Osteoblast (primary cell): ENCODE data around the gene GINS1. TPM values are rescaled to one million over a fixed set of nuclear protein-coding genes. Genes with fewer than 3 reads are reported as not detected.

Experiments used
- DNase-seq: peaks from one replicate; pipeline ENCODE4 v3.0.0; 2011; ENCODE audit warnings: low spot score, mixed read lengths; ENCODE audit not compliant: insufficient read length; ENCODE audit errors: missing footprints
- H2AFZ ChIP-seq: 2 replicates; pipeline ENCODE4 v1.6.0; 2011; ENCODE audit warnings: mild to moderate bottlenecking, low read length
- H3K27ac ChIP-seq: 2 replicates; pipeline ENCODE4 v1.5.1; 2011; ENCODE audit warnings: mild to moderate bottlenecking, low read depth, low read length, moderate library complexity
- H3K27me3 ChIP-seq: 2 replicates; pipeline ENCODE4 v1.6.0; 2012; ENCODE audit warnings: mild to moderate bottlenecking, control low read depth, inconsistent platforms, low read length, moderate library complexity; ENCODE audit not compliant: insufficient read depth
- H3K36me3 ChIP-seq: 2 replicates; pipeline ENCODE4 v1.5.1; 2011; ENCODE audit warnings: mild to moderate bottlenecking, low read length, control low read depth, moderate library complexity; ENCODE audit not compliant: insufficient read depth
- H3K4me1 ChIP-seq: 2 replicates; pipeline ENCODE4 v1.5.1; 2011; ENCODE audit warnings: mild to moderate bottlenecking, low read length, control low read depth, moderate library complexity; ENCODE audit not compliant: insufficient read depth
- H3K4me2 ChIP-seq: 2 replicates; pipeline ENCODE4 v1.6.0; 2011; ENCODE audit warnings: mild to moderate bottlenecking, low read length; ENCODE audit not compliant: insufficient read depth
- H3K4me3 ChIP-seq: fragments of 200-600 bp; sonication (generic); 3 replicates; pipeline ENCODE4 v1.5.1; 2012; ENCODE audit warnings: mild to moderate bottlenecking, low read length, inconsistent platforms; ENCODE audit not compliant: insufficient read depth
- H3K79me2 ChIP-seq: 2 replicates; pipeline ENCODE4 v1.6.0; 2012; ENCODE audit warnings: mild to moderate bottlenecking, low read length, control low read depth, inconsistent platforms; ENCODE audit not compliant: insufficient read depth
- H3K9me3 ChIP-seq: 2 replicates; pipeline ENCODE4 v1.5.1; 2011; ENCODE audit warnings: low read depth, low read length, control low read depth
- H4K20me1 ChIP-seq: 2 replicates; pipeline ENCODE4 v1.6.0; 2012; ENCODE audit warnings: mild to moderate bottlenecking, low read length, control low read depth; ENCODE audit not compliant: insufficient read depth
- total RNA-seq: library from RNA; depleted of rRNA; stranded (reverse); fragments of >200 nt; gene quantifications from 2 replicates; pipeline ENCODE4 v1.2.3, GENCODE V29; 2012
- TF ChIP-seq, protein P1 (sequence below): IDR thresholded peaks from 2 replicates; pipeline ENCODE4 v1.5.1; 2011; ENCODE audit warnings: mild to moderate bottlenecking, low read depth, low read length, moderate library complexity; ENCODE audit errors: extremely low read depth

Gene GINS1
- total RNA-seq, result 2.2 and 2.4 TPM in 2 replicates

DNA sequence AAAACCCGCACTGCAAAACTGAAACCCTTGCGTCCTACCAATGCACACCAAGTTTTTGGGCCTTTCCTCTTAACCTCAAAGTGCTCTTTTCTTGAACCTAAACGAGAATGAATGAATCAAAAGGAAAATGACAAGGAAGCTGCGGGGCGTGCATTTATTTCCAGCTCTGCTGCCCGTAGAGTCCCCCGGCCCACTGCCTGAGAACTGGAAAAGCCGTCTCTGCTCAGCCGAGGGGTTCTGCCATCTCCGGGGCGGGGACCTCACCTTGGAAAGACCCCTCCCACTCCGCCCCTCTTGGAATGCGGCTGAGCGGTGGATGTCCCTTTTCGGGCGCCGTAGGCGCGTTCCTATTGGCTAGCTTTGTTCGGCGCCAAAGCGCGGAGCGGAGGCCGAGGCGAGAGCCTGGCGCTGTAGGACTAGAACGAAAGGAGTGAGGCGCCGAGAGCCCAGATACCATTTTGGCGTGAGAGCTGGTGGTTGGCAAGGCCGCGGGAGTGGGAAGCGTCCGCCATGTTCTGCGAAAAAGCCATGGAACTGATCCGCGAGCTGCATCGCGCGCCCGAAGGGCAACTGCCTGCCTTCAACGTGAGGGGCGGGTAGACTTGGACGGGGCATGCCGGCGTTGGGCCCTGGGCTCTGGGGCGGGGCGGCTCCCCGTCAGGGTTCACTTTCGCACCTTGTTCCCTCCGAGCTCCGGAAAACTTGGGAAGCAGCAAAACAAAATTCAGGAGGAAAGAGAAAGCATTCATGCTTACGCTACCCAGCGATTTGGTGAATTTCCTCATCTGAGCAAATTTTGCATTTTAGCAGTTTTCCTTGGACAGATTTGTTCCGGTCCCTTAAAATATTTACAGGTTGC lies at the start of gene GINS1:
GINS1 (plus strand) TSS at position 363 of the 859 bp plus-strand sequence; CDS start at position 511, 148 bp downstream.
- Histone ChIP-seq H3K4me2 (peak within 1 kb of the TSS; percentile 90), H3K27me3 (no peaks in the 10 kb centered on the region), H2AFZ (peak within 1 kb of the TSS; percentile 99), H3K27ac (peak within 1 kb of the TSS; percentile 80), H3K9me3 (peaks cover 1% of the 10 kb centered on the region), H3K36me3 (no peaks in the 10 kb centered on the region), H3K4me1 (peaks cover 17% of the 10 kb centered on the region), H3K4me3 (peak within 1 kb of the TSS; percentile 91), H4K20me1 (no peaks in the 10 kb centered on the region), H3K79me2 (peaks cover 37% of the 10 kb centered on the region)
- peak; percentile 94 for DNase-seq
- TF ChIP-seq, protein P1, sequence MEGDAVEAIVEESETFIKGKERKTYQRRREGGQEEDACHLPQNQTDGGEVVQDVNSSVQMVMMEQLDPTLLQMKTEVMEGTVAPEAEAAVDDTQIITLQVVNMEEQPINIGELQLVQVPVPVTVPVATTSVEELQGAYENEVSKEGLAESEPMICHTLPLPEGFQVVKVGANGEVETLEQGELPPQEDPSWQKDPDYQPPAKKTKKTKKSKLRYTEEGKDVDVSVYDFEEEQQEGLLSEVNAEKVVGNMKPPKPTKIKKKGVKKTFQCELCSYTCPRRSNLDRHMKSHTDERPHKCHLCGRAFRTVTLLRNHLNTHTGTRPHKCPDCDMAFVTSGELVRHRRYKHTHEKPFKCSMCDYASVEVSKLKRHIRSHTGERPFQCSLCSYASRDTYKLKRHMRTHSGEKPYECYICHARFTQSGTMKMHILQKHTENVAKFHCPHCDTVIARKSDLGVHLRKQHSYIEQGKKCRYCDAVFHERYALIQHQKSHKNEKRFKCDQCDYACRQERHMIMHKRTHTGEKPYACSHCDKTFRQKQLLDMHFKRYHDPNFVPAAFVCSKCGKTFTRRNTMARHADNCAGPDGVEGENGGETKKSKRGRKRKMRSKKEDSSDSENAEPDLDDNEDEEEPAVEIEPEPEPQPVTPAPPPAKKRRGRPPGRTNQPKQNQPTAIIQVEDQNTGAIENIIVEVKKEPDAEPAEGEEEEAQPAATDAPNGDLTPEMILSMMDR, result no peak

DNA sequence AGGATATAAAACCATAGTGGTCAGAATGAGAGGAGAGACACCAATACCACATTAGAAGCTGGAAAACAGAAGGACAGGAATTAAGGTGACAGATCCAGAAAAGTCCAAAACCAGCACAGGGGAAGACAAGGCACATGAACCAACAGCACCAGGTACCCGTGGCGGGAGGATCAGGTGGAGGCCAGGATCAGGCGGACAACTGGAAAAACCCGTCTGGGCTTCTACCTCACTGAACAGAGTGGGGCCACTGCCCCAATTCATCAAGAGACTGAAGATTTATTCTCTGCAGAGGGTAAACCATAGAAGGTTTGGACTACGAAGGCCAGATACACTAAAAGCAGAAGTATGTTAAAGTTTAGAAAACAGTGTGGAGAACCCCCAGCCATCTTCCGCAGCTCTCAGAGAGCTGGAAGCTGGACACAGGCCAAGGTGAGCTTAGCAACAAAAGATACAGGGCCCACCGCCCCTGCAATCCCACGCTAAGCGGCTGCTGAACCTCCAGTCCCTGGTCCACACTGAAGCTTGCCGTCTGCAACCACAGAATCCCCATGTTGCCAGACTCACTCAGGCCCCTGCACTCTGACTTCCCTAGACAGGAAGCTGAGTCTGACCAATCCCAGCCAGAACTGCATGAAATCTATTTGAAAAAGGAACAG lies 46.7 kb upstream of the GINS1 start:
- Histone ChIP-seq H4K20me1 (peaks cover 3% of the 10 kb centered on the region), H3K4me2 (peak overlapping the region; percentile 15), H3K4me3 (no peak overlapping the region), H2AFZ (peak overlapping the region; percentile 1), H3K9me3 (no peaks in the 10 kb centered on the region), H3K27me3 (no peaks in the 10 kb centered on the region), H3K79me2 (peaks cover 75% of the 10 kb centered on the region), H3K36me3 (no peaks in the 10 kb centered on the region), H3K27ac (peak overlapping the region; percentile 40), H3K4me1 (peaks cover 5% of the 10 kb centered on the region)
- TF ChIP-seq, protein P1, result no peak
- DNase-seq, result peak; percentile 61

DNA sequence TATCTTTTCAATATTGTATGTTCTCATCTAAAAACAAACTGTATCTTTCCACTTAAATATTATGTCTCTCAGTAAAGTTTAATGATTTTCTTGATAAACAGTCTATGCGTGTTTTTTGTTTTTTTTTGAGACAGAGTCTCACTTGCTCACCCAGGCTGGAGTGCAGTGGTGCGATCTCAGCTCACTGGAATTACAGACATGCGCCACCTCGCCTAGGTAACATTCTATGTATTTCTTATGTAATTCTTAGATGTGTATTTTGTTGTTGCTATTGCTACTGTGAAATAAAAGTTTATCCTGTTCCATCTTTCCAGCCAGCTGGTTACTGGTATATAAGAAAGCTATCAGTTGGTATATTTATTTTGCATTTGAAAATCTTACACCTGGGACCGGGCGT lies 46.2 kb upstream of the GINS1 start:
- no peaks in the 10 kb centered on the region for H3K36me3 ChIP-seq
- H3K79me2 ChIP-seq, result peaks cover 70% of the 10 kb centered on the region
- peak overlapping the region; percentile 40 for H3K27ac ChIP-seq
- H3K4me3 ChIP-seq, result no peak overlapping the region
- H2AFZ ChIP-seq, result peak overlapping the region; percentile 1
- no peaks in the 10 kb centered on the region for H3K27me3 ChIP-seq
- TF ChIP-seq, protein P1, result no peak
- H3K4me2 ChIP-seq, result peak overlapping the region; percentile 15
- H3K9me3 ChIP-seq, result no peaks in the 10 kb centered on the region
- DNase-seq, result peak; percentile 62
- peaks cover 3% of the 10 kb centered on the region for H4K20me1 ChIP-seq
- peaks cover 5% of the 10 kb centered on the region for H3K4me1 ChIP-seq
